CD4-positive, alpha-beta T cell treated with Interferon alpha-2 for 1 hour (primary cell): ENCODE measurements around the gene HCN4.
"Not testable (repeated sequence)": the region's sequence is repeated elsewhere in the genome, so short reads cannot be mapped to it uniquely, and the experiment has no call there.

Experiments
- DNase-seq, 2 donors: peaks; one replicate each; pipeline ENCODE4 v3.0.0-alpha.2; 2020 to 2022

Gene HCN4

DNA sequence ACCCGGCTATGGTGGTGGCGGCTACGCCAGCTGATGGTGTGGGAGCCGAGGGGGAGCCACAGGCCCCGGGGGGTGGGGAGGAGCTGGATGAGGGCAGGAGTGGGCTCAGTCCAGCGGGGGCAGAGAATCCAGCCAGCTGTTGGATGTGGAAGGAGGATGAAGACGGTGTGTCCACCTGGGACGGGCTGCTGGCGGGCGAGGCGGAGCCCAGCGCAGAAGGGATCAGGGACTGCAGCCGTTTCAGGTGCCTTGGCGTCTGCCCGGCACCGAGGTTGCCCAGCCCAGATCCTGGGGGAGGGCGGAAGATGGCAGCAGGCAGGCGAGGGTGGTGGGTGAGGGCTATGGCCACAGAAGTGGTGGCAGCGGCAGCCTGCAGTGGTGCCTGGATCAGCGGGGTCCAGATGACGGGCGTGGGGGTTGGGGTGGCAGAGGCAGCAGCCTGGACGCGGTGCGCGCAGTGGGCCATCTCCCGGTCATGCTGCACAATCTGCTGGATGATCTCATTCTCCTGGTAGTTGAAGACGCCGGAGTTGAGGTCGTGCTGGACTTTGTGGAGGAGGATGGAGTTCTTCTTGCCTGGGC lies 45.3 kb downstream of the HCN4 start:
- no peak for DNase-seq

DNA sequence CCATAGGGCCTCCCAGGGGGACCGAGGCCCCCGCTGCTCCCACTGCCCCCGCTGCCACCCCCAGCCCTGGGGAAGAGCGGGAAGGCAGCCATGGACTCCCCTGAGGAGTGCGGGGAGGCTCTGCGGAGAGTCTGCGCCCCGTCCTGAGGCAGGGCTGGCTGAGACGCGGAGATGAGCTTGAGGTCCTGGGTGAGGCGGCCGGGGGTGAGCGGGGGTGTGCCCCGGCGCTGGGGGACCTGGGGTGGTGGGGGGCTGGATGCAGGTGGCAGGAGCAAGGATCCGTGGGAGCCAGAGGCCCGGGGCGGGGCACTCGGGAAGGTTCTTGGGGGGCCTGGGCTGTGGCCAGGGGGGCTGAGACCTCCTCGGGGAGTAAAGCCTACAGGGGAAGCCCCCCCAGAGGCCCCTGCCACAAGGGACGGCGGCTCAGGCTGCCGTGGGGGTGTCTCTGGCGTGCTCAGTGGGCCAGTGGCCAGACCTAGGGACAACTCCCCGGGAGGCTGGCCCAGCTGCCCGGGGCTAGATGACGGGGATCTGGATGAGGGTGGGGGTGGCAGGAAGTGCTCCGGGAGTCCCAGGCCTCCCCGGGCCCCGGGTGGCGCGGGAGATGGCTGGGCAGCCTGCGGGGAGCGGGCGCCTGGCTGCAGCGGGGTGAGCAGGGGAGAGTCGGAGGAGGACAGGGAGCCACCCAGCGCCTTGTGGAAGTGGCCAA lies 45.9 kb downstream of the HCN4 start:
- no peak for DNase-seq

DNA sequence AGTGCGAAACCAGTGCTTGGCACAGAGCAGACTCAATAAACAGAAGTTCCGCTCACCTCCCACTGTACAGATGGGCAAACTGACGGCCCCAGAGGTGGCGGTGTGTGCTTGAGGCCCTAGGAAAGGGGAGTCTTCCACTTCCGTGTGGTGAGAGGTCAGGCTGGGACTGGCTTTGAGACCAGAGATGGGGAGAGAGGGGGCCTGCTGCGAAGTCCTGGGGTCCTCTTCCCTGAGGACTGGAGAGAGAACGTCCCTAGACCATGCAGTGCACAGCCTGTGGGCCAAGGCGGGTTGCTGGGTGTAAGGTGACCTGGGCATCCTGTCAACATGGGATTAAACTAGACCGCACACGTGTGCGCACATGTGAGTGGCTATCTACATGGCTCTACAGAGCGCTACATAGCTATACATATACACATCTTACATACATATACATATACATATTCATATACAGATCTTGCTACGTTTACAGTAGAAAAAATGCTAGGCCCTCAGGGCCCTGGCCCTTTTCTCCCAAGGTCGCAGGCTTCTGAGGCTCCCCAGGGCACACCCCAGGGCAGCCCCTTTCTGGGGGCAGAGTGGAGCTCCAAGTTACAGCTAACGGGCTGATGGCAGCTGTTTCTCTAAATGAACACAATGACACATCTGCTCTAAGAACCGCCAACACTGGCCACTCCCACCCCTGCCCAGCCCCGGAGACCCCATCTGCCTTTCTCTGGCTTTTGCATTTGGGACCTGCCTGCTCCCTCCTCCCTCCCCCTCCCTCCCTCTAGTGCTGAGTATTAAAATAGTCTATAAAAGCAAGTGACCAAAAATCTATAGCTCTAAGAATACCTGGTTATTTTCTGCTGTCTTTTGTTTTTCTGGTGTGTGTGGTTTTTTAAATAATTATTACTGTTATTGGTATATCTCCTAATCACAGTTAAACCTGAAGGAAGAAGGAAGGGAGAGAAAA lies 47.0 kb downstream of the HCN4 start:
- DNase-seq, result no peak

DNA sequence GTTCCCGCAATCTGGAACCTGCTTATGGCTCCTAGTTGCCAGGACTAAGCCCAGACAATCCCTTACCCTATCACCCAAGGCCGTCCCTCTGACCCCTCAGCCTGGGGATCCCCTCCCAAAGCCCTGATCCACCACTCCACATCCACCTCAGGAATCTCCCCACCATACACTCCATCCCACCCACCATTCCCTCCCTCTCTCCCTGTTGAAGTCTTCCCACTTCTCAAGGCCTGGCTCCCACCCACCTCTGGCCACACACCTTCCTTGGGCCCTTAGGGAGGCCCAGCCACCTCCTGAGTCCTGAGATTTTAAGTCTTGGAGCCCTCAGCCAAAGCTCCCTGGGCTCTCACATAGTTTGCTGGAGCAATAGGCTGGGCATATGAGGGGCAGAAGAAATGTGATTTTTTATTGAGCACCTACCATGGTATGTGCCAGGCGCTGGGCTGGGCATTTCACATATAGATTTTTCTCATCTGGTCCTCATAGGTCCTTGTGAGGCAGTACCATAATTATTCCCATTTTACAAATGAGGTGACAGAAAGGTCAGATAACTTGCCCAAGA lies 48.1 kb downstream of the HCN4 start:
- DNase-seq, result no peak

DNA sequence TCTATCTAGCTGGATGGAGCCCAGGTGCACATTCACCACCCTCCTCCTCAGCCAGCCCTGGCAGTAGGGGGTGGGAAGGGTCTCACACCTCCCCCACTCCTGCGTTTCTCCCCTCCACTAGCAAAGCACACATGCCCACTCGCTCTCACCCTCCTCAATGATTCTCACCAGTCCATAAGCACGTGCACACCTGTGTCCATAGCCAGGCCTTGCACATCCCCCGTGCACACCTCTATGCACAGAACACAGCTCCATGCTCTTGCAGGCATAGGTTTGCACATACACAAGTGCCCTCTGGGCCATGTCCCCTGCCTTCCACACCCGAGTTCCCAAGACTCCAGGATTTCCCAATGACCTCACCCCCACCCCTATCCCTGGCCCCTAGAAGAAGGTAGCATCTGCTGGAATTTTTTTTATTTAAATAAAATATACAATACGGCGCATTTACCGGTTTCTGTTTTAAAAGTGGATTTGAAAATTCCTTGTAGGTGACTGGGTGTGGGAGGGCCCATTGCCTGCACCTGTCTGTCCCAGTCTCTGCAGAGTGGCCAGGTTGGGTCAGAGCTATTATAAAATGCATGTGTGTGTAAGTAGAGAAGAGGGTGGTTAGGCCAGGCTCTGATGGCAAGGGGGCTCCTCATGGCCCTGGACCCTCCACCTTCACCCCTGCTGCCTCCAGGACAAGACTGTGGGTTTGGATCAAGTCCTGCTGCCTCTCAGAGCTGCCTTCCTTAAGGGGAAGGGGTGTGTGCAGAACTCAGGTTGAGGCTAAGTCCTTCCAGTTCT lies 49.1 kb downstream of the HCN4 start:
- DNase-seq, result no peak

DNA sequence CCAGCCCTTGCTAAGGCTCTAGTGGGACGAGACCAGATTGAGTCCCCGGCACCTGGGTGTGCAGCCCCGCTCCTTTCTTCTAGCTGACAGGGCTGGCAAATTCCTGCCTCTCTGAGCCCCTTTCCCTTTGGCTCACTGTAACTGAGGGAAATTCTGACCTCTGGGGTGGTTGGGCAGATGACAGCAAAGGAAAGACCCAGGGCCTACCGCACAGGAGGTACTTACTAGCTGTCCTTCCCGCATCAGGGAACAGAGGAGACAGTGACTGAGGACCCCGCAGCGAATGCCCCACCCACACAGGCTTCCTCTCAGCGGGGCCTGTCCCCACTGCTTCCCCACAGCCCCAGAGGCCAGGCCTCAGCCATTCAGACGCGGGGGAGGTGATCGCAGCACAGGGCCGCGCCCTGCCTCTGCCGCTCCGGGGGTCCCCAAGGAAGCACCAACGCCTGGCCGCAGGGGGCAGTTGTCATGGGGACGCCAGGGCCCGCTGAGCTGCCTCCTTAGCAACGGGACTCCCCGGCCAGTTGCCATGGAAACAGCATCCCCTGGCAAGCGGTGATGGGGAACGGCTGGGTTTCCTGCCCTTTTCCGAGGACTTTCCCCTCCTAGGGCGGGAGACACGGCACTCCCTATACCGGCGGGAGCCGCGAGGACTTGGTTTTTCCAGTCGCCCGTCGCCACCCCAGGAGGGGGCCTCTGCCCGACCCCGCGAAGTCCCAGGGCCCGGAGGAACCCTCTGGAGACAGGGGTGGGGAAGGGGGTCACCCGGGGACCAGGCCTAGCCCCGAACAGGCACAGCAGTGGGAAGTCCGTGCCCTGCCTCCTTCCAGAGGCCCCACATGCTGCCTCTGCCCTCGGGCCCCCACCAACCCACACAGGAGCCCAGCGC lies 50.1 kb downstream of the HCN4 start:
- DNase-seq, result peak in 1 of 2 donors; percentile 45

DNA sequence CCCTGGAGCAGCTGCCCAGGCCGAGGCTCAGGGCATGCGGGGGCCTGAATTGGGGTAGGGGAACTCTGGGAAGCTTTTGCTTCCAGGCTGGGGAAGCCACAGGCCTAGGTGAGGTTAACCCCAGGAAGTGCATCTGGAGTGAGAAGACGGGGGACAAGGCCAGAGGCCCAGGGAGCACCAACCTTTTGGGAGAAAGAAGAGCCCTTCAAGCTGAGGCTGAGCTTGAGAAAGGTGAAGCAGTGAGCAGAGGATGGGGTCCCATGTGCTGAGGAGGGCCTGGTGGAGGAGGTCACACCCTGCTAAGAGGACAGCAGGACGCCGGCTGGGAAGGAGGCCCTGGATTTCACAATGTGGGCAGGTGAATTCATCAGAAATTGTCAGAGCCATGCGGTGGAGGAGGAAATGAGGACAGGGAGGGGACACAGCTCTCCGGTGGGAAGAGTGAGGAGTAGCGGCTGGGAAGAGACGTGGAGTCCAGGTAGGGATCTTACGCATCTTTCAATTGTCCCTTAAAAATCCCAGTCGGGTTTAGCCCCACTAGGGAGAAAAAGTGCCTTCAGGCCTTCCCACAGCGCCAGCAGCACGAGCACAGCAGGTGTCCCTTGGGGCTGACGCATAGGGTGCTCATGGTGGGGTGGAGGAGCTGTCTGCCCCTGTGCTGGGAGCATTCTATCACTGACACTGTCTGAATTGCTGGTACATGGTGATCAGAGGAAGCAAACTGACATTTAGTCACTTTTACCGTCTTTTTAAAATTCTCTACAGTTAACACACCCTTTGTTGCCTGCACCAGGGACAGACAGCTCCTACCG lies 50.9 kb downstream of the HCN4 start:
- no peak for DNase-seq

DNA sequence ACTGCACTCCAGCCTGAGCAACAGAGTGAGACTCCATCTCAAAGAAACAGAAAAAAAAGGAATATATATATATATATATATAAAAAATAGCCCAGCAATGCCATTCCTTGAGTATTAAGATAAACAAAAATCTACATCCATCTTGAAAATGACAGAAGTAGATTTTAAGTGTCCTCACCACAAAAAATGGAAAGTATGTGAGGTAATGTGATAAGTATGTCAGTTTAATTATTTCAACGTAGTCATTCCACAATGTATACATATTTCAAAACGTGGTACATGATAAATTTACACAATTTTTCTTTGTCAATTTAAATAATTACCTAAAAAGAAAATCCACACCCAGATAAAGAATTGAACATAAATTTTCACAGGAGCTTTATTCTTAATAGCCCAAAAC lies 54.9 kb downstream of the HCN4 start:
- DNase-seq, result no peak

DNA sequence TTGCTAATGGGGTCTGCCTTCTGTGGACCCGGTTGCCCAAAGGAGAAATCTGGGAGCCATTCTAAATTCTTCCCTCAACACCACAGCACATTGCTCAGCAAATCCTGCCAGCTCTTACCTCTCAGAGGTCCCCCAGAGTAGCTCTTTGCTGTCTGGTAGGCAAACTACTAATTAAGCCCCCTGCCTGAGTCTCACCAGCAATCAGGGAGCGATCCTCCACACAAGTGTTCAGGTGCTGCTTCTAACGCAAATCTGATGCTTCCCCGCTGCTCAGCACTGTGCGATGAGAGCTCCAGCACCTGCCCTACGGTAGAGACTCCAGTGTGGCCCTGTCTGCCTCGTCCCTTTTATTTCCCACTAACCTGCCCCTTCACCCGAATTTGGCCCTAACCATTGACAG lies 60.5 kb downstream of the HCN4 start:
- no peak for DNase-seq

DNA sequence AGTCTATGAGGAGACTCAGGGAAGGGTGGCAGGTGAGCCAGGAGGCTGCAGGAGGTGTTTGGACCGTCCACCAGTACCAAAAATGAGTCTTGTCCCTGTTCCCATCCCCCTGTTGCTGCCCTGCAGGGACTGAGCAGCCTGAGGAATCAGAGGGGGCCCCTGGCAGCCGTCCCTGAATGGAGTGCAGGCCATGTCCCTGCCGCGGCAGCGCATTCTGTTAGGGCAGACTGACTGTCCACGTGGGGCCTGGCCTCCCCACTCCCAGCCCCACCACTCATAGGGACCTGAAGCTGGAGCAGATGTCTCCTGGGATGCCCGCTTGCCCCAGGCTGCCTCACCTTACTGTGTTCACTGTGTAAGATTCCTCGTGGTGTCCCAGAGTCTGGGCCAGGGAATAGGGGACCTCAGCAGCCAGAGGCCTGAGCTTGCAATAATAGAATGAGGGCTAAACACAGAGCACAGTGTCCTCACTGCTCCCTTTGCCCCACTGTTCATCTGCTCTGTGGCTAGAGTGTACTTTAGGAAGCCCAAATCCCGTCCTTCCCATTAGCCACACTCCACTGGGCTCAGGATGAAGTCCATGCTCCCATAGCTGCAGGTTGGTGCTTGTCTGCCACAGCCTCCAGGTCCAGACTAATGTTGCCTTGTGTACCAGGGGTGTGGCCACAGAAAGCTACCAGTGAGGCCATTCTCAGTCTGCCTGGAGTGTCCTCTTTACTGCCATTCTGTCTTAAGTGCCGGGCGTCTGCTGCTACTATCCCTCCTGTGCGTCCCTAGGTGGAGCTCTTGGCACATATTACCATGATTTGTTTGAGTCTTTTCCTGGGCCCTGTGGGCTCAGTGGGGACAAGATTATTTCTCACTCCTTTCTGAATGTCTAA lies 63.2 kb downstream of the HCN4 start:
- peak in 1 of 2 donors; percentile 36 for DNase-seq

DNA sequence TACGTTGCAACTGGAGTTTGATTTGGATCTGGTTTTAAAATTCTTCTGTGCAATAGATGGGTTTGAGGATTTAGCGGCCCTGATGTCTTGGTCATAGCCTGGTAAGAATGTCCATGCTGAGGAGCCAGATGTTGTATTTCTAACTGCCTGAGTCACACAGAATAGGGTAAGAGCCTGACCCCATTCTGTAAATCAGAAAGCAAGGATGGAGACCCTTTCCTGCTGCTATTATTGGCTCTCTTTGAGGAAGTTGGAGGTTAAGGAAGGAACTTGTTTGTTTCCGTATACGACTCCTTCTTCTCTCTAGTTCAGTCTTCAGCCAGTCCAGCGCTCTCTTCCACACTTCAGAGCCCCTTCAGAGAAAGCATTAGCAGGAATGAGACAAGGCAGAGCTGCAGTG lies 65.1 kb downstream of the HCN4 start:
- no peak for DNase-seq

DNA sequence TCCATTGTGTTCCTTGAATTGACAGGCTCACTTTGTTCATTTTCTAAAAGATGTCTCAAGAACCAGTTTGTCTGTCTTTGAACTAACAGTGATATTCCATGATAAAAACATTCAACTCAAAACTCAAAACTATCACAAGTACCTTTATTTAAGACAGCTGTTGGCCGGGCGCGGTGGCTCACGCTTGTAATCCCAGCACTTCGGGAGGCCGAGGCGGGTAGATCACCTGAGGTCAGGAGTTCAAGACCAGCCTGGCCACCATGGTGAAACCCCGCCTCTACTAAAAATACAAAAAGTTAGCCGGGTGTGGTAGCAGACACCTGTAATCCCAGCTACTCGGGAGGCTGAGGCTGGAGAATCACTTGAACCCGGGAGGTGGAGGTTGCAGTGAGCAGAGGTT lies 68.5 kb downstream of the HCN4 start:
- not testable (repeated sequence) for DNase-seq

DNA sequence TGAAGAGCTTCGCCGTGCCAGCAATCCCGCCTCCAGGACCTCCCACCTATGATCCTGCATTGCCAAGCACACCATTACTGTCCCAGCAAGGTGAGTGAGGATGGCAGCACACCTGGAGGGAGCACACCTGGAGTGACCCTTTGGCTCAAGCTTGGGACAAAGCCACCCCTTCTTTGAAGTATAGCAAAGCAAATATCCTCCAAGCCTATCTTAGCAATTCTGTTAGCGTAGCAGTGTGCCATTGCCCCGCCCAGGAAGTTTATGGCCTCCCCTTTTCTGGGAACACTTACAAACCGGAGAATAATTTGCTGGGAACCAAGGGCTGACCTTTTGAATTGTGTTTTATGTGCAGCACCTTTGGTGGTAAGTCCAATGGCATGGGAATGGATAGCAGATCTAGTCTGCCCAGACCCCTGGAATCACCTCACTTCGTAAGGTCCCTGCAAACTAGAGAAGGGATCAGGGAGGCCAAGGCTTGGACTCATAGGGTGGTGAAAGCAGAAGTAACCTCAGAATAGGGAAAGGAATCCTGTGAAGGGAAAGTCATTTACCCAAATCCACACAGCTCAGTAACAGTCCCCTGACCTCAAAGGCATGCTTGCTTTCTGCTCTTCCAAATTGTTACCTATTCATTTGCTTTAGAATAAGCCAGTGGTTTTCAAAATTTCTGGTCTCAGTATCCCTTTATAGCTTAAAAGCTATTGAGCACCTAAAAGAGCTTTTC lies 70.1 kb downstream of the HCN4 start:
- DNase-seq, result no peak

DNA sequence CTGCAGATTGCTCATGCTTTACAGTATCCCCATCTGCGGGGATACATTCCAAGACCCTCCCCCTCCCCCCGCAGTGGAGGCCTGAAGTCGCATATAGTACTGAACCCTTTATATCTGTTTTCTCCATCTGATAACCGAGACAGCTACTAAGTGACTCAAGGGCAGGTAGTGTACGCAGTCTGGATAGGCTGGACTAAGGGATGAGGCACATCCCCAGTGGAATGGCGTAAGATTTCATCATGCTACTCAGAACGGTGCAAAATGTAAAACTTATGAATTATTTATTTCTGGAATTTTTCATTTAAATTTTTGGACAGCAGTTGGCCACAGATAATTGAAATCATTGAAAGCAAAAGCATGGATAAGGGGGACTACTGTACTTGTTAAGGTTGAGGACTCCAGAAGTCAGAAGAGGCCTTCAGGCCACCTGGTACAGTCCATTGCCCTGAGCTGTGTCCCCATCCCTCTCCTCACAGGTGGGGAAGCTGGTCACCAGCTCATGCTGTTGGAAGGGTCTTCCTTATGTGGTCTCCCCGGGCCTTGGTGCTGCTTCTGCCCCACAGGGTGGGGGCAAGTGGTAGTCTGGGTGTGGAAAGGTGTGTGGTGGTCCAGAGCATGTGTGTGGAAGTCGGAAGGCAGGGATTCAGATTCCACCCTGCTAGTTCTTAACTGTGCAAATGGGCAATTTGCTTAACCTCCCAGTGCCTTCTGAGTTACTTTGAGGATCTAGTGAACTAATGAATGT lies 72.0 kb downstream of the HCN4 start:
- DNase-seq, result no peak

DNA sequence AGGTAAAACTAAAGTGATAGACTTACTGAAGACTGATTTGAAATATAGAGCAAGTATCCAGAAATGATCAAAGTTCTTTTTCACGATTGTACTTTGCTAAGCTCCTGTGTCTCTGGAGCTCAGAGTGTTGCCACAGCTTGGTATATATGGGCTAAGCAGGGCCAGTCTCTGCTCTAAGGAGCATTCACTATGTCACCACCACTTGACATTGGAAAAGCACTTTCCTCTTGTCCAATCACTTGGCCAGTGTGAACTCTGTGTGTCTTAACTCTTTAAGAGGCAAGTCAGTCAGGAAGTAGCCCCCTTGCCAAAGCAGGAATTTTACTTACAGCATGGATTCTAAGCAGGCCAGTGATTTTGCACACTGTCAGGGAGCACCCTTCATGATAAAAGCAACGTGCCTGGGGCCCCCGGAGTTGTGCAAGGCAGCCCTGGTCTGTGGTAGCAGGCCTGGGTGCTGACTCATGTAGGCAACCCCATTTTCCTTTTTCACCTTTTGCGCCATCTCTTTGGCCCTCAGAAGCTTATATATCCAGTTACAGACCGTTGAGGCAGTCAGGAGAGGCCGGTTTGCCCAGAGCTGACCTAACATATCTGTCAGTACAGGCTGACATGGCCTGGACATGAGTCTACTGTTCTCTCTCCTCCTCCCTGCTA lies 73.0 kb downstream of the HCN4 start:
- peak in 1 of 2 donors; percentile 32 for DNase-seq

DNA sequence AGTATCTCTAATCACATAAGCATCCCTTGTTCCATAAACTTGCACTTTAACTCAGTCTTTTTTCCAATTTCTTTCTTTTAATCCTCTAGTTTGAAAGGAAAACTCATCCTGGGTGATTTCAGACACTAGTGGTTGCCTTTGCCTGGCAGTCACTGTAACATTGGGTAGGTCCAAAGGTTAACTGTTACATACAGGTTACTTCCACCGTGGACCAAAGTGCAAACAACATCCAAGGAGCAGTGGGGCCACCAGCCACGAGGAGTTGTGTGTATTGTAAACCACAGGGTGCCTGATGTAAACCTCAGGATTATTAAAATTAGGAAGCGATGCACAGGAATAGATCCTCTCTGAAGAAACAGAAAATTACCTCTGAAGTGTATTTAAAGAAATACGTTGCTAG lies 75.0 kb downstream of the HCN4 start:
- DNase-seq, result no peak

DNA sequence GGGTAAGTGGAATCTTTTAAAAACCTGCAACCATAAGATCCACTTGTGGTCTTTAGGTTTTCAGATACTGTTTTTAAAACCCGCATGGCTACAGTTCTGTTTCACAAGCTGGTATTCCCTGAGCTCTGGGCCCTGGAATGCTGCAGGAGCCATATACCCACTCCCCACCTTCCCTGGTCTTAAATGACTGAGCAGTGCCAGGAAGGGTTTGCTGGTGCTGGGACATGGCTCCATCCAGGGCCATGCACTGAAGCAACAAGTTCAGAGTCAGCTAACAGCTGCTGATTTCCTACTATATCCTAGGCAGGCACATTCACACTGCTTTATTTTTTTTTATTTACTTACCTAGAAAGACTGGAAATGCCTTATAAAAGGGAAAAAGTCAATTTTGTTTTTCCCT lies 77.3 kb downstream of the HCN4 start:
- DNase-seq, result no peak

DNA sequence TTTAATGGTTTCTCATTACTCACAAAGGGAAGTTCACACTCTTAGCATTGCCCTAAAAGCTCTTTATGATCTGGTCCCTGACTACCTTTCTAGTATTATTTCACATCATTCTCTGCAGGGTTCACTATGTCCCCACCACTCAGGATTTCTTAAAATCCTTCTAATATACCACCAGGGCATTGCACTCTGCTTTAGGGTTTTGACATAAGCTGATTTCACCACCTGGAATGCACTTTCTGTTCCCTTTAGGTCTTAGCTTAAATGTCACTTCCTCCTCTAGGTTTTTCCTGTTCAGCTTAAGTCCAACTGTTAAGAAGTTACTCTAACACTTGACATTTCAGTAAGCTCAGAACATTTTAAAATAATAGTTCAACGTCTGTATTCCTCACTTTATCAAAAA lies 81.7 kb downstream of the HCN4 start:
- no peak for DNase-seq
